HG03196 (cell line): Measurements from ENCODE around the gene POLDIP3.

ENCODE experiments used
- ATAC-seq: cut with Tn5 transposase; IDR thresholded peaks from one replicate; pipeline ENCODE4 v1.9.1; 2021; ENCODE audit not compliant: unreplicated experiment

The POLDIP3 gene

GRCh38 chr22:42614312-42615091 lies at the start of gene POLDIP3:
Gene POLDIP3 (minus strand): TSS chr22:42614883. CDS start chr22:42614857, 26 bp downstream.
- ATAC-seq = peak; percentile 68

GRCh38 chr22:42661985-42662831 lies 47.5 kb upstream of the POLDIP3 start:
- ATAC-seq = no peak

- no peak for ATAC-seq
Observed at GRCh38 chr22:42656578-42656977, 41.9 kb upstream of the POLDIP3 start.

GRCh38 chr22:42655693-42656092 lies 41.0 kb upstream of the POLDIP3 start:
- peak; percentile 51 for ATAC-seq

GRCh38 chr22:42654436-42655073 lies 39.9 kb upstream of the POLDIP3 start:
- ATAC-seq = no peak

- no peak for ATAC-seq
Observed at GRCh38 chr22:42653999-42654398, 39.3 kb upstream of the POLDIP3 start.

- ATAC-seq = no peak
Observed at GRCh38 chr22:42651134-42651533, 36.5 kb upstream of the POLDIP3 start.

- ATAC-seq = peak; percentile 42
Observed at GRCh38 chr22:42649246-42650099, 34.8 kb upstream of the POLDIP3 start, which contains the start of gene CYB5R3. Gene CYB5R3 (minus strand): TSS chr22:42649392. CDS start chr22:42649315, 77 bp downstream.

- peak; percentile 24 for ATAC-seq
Observed at GRCh38 chr22:42648368-42649245, 33.9 kb upstream of the POLDIP3 start.

GRCh38 chr22:42648017-42648367 lies 33.3 kb upstream of the POLDIP3 start:
- no peak for ATAC-seq

GRCh38 chr22:42646569-42647525 lies 32.2 kb upstream of the POLDIP3 start:
- no peak for ATAC-seq

- no peak for ATAC-seq
Observed at GRCh38 chr22:42645938-42646568, 31.4 kb upstream of the POLDIP3 start.

- no peak for ATAC-seq
Observed at GRCh38 chr22:42645341-42645937, 30.8 kb upstream of the POLDIP3 start.

GRCh38 chr22:42644422-42645340 lies 30.0 kb upstream of the POLDIP3 start:
- no peak for ATAC-seq

- ATAC-seq = no peak
Observed at GRCh38 chr22:42643634-42644421, 29.1 kb upstream of the POLDIP3 start.
